GM12878 (cell line): ENCODE results near the gene ATXN1. TPM values are rescaled to one million over a fixed set of nuclear protein-coding genes. Genes with fewer than 3 reads are reported as not detected.
A peak's percentile ranks its signal among the peaks of the same experiment; 100 is the strongest.

Source experiments
- BCLAF1 ChIP-seq: fragments of 450-650 bp; IDR thresholded peaks from 2 replicates; pipeline ENCODE4 v1.6.1; 2017; ENCODE audit warnings: antibody characterized with exemption, mild to moderate bottlenecking, moderate library complexity
- DPF2 ChIP-seq: fragments of 450-650 bp; IDR thresholded peaks from 2 replicates; pipeline ENCODE4 v1.6.1; 2017; ENCODE audit warnings: mild to moderate bottlenecking
- EP300 ChIP-seq, 2 experiments: fragments of 150-350 bp in 1 of 2; IDR thresholded peaks; 2 replicates each; pipeline ENCODE4 v1.6.1; 2011 to 2012; ENCODE audit warnings: low read depth in 2 of 2, low read length in 2 of 2, borderline replicate concordance in 1 of 2, improper control_type of control experiment in 1 of 2, inconsistent platforms in 1 of 2; ENCODE audit not compliant: control insufficient read depth in 1 of 2
- ETV6 ChIP-seq, 2 experiments: fragments of 450-650 bp in 1 of 2; IDR thresholded peaks in 1 of 2; conservative IDR thresholded peaks in 1 of 2; 2 replicates each; pipeline ENCODE4 v1.6.1; 2014; ENCODE audit warnings: antibody characterized with exemption in 1 of 2, borderline replicate concordance in 1 of 2, low read depth in 1 of 2, mild to moderate bottlenecking in 1 of 2, moderate library complexity in 1 of 2
- FOS ChIP-seq: IDR thresholded peaks from 3 replicates; pipeline ENCODE4 v1.6.1; 2011; ENCODE audit warnings: borderline replicate concordance; ENCODE audit not compliant: insufficient read length; ENCODE audit errors: extremely low read depth
- FOXK2 ChIP-seq: fragments of 450-650 bp; IDR thresholded peaks from 2 replicates; pipeline ENCODE4 v1.6.1; 2017; ENCODE audit warnings: mild to moderate bottlenecking, moderate library complexity
- HCFC1 ChIP-seq: fragments of 150-350 bp; IDR thresholded peaks from 2 replicates; pipeline ENCODE4 v1.6.1; 2014; ENCODE audit warnings: low read length
- HDGF ChIP-seq: fragments of 450-650 bp; IDR thresholded peaks from 2 replicates; pipeline ENCODE4 v1.6.1; 2016; ENCODE audit warnings: antibody characterized with exemption
- JUNB ChIP-seq: IDR thresholded peaks from 2 replicates; pipeline ENCODE4 v1.6.1; 2016; ENCODE audit warnings: antibody characterized with exemption, mild to moderate bottlenecking
- MLLT1 ChIP-seq: fragments of 450-650 bp; IDR thresholded peaks from 2 replicates; pipeline ENCODE4 v1.6.1; 2016; ENCODE audit warnings: mild to moderate bottlenecking
- MYC ChIP-seq: IDR thresholded peaks from 2 replicates; pipeline ENCODE4 v1.6.1; 2011; ENCODE audit warnings: mild to moderate bottlenecking, low read length, moderate library complexity, inconsistent platforms; ENCODE audit not compliant: insufficient read depth, insufficient replicate concordance, insufficient read length, severe bottlenecking
- NBN ChIP-seq: fragments of 450-650 bp; IDR thresholded peaks from 2 replicates; pipeline ENCODE4 v1.6.1; 2016
- NFYA ChIP-seq: IDR thresholded peaks from 2 replicates; pipeline ENCODE4 v1.6.1; 2011; ENCODE audit warnings: low read depth, mild to moderate bottlenecking, low read length, improper control_type of control experiment, borderline replicate concordance
- PAX5 ChIP-seq: IDR thresholded peaks from 2 replicates; pipeline ENCODE4 v1.6.1; 2011; ENCODE audit warnings: low read depth, low read length, borderline replicate concordance
- RAD21 ChIP-seq: IDR thresholded peaks from 2 replicates; pipeline ENCODE4 v1.6.1; 2011; ENCODE audit warnings: mild to moderate bottlenecking, low read depth, low read length, moderate library complexity; ENCODE audit not compliant: insufficient read depth
- SMARCA5 ChIP-seq: fragments of 450-650 bp; IDR thresholded peaks from 2 replicates; pipeline ENCODE4 v1.6.1; 2017; ENCODE audit warnings: mild to moderate bottlenecking
- SP1 ChIP-seq: IDR thresholded peaks from one replicate; pipeline ENCODE4 v1.6.1; 2011; ENCODE audit warnings: low read depth, low read length
- SRF ChIP-seq, 2 experiments: IDR thresholded peaks; 2 replicates each; pipeline ENCODE4 v1.6.1; 2011; ENCODE audit warnings: low read depth in 2 of 2, low read length in 2 of 2, mild to moderate bottlenecking in 1 of 2, moderate library complexity in 1 of 2
- SUZ12 ChIP-seq: fragments of 200-600 bp; sonication (generic); IDR thresholded peaks from one replicate; pipeline ENCODE4 v1.6.1; 2018; ENCODE audit warnings: antibody characterized with exemption, mild to moderate bottlenecking; ENCODE audit not compliant: unreplicated experiment
- TBL1XR1 ChIP-seq: IDR thresholded peaks from 2 replicates; pipeline ENCODE4 v1.6.1; 2012; ENCODE audit warnings: low read depth, low read length, improper control_type of control experiment
- WRNIP1 ChIP-seq: IDR thresholded peaks from 2 replicates; pipeline ENCODE4 v1.6.1; 2011; ENCODE audit warnings: low read depth, low read length, improper control_type of control experiment, borderline replicate concordance
- ZNF217 ChIP-seq: fragments of 450-650 bp; IDR thresholded peaks from 2 replicates; pipeline ENCODE4 v1.6.1; 2017; ENCODE audit warnings: antibody characterized with exemption, mild to moderate bottlenecking
- polyA plus RNA-seq, 11 experiments: library from polyadenylated mRNA; depleted of rRNA in 4 of 11; unstranded in 6 of 11; stranded (reverse) in 5 of 11; fragments of >200 nt; fragmentation: Nextera tagmentation in 4 of 11; fragmentation: Illumina TruSeq in 1 of 11; extraction: Ambion mirVana in 4 of 11; extraction: Trizol in 1 of 11; gene quantifications; 1 replicate in 1 of 11; 2 replicates in 10 of 11; pipeline versions ENCODE4 v1.2.1 to v1.2.3, GENCODE V29; 2011 to 2016; ENCODE audit warnings: inconsistent platforms in 2 of 11, missing spikeins in 2 of 11, low read depth in 1 of 11
- total RNA-seq, 4 experiments: library from RNA; depleted of rRNA in 3 of 4; stranded (reverse); fragments of >200 nt in 3 of 4; fragmentation: Illumina TruSeq in 1 of 4; extraction: Trizol in 1 of 4; gene quantifications; 2 replicates each; pipeline versions ENCODE4 v1.2.1 to v1.2.3, GENCODE V29; 2013 to 2021
- TF ChIP-seq, protein P1 (sequence below): fragments of 450-650 bp; conservative IDR thresholded peaks from 2 replicates; pipeline ENCODE4 v1.6.1; 2017; ENCODE audit warnings: mild to moderate bottlenecking, moderate library complexity
- TF ChIP-seq, protein P2 (sequence below): IDR thresholded peaks from 2 replicates; pipeline ENCODE4 v1.6.1; 2012; ENCODE audit warnings: low read length, inconsistent platforms

ATXN1 gene
- total and polyA plus RNA-seq, 10 of the 15 experiments (the other 5 are each of a cell fraction or from before 2014, with no cell fraction given) = 12.2 to 51.2 (median 20.5) TPM

DNA sequence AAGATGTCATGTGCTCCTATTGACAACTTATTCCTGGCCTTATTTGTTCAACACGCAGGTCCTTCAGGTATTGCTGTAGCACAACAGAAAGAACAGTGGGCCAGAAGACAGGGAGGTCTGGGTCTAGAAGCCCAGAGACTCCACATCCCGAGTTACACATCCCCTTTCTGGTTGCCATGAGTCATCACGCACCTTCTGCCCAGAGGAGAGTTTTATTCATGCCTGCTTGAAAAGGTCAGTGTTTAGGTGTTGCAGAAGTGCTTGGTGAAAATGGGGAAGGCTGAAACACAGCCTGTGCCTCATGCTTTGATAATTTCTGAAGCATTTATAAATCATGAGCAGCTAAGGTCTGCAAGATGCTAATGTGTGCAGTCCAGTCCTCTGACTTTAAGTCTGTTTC is 266.5 kb downstream of the ATXN1 start (continued):
- TF ChIP-seq, protein P1, sequence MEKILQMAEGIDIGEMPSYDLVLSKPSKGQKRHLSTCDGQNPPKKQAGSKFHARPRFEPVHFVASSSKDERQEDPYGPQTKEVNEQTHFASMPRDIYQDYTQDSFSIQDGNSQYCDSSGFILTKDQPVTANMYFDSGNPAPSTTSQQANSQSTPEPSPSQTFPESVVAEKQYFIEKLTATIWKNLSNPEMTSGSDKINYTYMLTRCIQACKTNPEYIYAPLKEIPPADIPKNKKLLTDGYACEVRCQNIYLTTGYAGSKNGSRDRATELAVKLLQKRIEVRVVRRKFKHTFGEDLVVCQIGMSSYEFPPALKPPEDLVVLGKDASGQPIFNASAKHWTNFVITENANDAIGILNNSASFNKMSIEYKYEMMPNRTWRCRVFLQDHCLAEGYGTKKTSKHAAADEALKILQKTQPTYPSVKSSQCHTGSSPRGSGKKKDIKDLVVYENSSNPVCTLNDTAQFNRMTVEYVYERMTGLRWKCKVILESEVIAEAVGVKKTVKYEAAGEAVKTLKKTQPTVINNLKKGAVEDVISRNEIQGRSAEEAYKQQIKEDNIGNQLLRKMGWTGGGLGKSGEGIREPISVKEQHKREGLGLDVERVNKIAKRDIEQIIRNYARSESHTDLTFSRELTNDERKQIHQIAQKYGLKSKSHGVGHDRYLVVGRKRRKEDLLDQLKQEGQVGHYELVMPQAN = no peak
- TF ChIP-seq ZNF217 (no peak), NBN (peak; percentile 27; the same call in 1 of the 2 replicates), BCLAF1 (no peak), NFYA (no peak), JUNB (peak; percentile 86), EP300 (IDR thresholded peaks at IDR 0.05; ENCODE audit: borderline replicate concordance in 1 of 2, control insufficient read depth in 1 of 2, low read depth in 2 of 2, low read length in 2 of 2) (peak in 1 of 2 experiments; percentile 87; a peak in 3 of 4 replicates), MYC (no peak), WRNIP1 (0 out of 2 replicates have a peak, but pooled peaks have one; percentile 42), SRF (IDR thresholded peaks at IDR 0.05; ENCODE audit: low read depth in 2 of 2, low read length in 2 of 2) (peak in 1 of 2 experiments; percentile 61; a peak in 1 of 4 replicates), ETV6 (conservative IDR thresholded peaks at IDR 0.05 in 1 of 2, IDR thresholded peaks at IDR 0.05 in 1 of 2; ENCODE audit: borderline replicate concordance in 1 of 2, low read depth in 1 of 2) (peak in 1 of 2 experiments; percentile 58; a peak in 2 of 4 replicates), FOS (no peak), SUZ12 (no peak), MLLT1 (peak; percentile 34; the same call in 1 of the 2 replicates), RAD21 (no peak), SMARCA5 (peak; percentile 60), TBL1XR1 (no peak), PAX5 (peak; percentile 58; the same call in 1 of the 2 replicates), DPF2 (peak; percentile 96), SP1 (no peak), HCFC1 (peak; percentile 15; the same call in 1 of the 2 replicates), FOXK2 (no peak), HDGF (no peak)
- TF ChIP-seq, protein P2, sequence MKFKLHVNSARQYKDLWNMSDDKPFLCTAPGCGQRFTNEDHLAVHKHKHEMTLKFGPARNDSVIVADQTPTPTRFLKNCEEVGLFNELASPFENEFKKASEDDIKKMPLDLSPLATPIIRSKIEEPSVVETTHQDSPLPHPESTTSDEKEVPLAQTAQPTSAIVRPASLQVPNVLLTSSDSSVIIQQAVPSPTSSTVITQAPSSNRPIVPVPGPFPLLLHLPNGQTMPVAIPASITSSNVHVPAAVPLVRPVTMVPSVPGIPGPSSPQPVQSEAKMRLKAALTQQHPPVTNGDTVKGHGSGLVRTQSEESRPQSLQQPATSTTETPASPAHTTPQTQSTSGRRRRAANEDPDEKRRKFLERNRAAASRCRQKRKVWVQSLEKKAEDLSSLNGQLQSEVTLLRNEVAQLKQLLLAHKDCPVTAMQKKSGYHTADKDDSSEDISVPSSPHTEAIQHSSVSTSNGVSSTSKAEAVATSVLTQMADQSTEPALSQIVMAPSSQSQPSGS = peak; percentile 48; the same call in 1 of the 2 replicates
